Ectodermal cell (in vitro differentiated cells): ENCODE results near the gene OGDH.
"Not testable (repeated sequence)": the region's sequence is repeated elsewhere in the genome, so short reads cannot be mapped to it uniquely, and the experiment has no call there.

Experiments
- H3K27ac ChIP-seq: 2 replicates; pipeline ENCODE4 v1.7.0; 2013; ENCODE audit warnings: mild to moderate bottlenecking, low read depth, low read length; ENCODE audit not compliant: insufficient read depth, poor library complexity, severe bottlenecking
- H3K27me3 ChIP-seq: 2 replicates; pipeline ENCODE4 v1.7.0; 2013; ENCODE audit warnings: mild to moderate bottlenecking, low read length; ENCODE audit not compliant: insufficient read depth, control insufficient read depth, poor library complexity, severe bottlenecking
- H3K36me3 ChIP-seq: one replicate; pipeline ENCODE4 v1.7.0; 2013; ENCODE audit warnings: low read length; ENCODE audit not compliant: control insufficient read depth, insufficient read depth
- H3K4me1 ChIP-seq: one replicate; pipeline ENCODE4 v1.7.0; 2013; ENCODE audit warnings: low read length; ENCODE audit not compliant: control insufficient read depth, insufficient read depth
- H3K4me3 ChIP-seq: 2 replicates; pipeline ENCODE4 v1.7.0; 2013; ENCODE audit warnings: low read depth, low read length, control low read depth; ENCODE audit not compliant: insufficient read depth
- H3K9me3 ChIP-seq: 2 replicates; pipeline ENCODE4 v1.7.0; 2013; ENCODE audit warnings: mild to moderate bottlenecking, low read length, moderate library complexity; ENCODE audit not compliant: control insufficient read depth
- WGBS, 2 experiments: methylation state at CpG; one replicate each; pipeline ENCODE4 v1.1.7; 2013; ENCODE audit warnings: missing lambda C conversion rate in 2 of 2; 5-methylcytosine and 5-hydroxymethylcytosine counted together

The OGDH gene

DNA sequence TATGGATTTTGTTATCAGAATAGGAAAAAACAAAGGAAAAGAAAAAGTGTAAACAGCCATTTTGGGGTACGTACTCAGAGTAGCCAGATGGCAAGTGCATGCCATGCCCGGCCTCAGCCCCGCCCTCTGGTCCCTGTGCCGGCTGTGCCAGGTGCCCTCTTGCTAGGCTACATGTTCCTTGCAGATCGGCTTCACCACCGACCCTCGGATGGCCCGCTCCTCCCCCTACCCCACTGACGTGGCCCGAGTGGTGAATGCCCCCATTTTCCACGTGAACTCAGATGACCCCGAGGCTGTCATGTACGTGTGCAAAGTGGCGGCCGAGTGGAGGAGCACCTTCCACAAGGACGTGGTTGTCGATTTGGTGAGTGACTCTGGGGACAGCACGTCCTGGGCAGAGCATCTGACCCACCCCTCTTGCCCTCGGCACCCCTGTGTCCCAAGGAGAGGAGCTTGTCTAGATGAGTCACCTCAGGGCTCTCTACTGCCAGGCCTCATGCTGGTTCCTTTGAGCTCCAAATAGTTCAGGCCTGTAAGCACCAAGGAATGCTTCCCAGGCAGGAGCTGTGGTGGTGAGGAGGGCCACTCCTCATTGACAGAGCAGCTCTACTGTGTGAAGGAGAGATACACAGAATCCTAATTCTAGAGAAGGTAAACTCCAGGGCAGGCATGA, 87.3 kb downstream of the OGDH start:
- 94 to 95% methylated on average over 19 of the region's 19 CpGs for WGBS, 2 experiments
- H3K27me3 ChIP-seq: no peaks in the 10 kb centered on the region
- H3K9me3 ChIP-seq: no peaks in the 10 kb centered on the region
- H3K36me3 ChIP-seq: peaks cover 41% of the 10 kb centered on the region
- H3K4me1 ChIP-seq: no peaks in the 10 kb centered on the region
- no peak overlapping the region for H3K4me3 ChIP-seq
- H3K27ac ChIP-seq: no peak overlapping the region

- H3K27ac ChIP-seq: no peak overlapping the region
- no peaks in the 10 kb centered on the region for H3K27me3 ChIP-seq
- 95 to 96% methylated on average over 14 of the region's 14 CpGs for WGBS, 2 experiments
- no peak overlapping the region for H3K4me3 ChIP-seq
- H3K4me1 ChIP-seq: no peaks in the 10 kb centered on the region
- H3K9me3 ChIP-seq: no peaks in the 10 kb centered on the region
- peaks cover 45% of the 10 kb centered on the region for H3K36me3 ChIP-seq
Observed at GRCh38 chr7:44694326-44694725, 87.9 kb downstream of the OGDH start.

DNA sequence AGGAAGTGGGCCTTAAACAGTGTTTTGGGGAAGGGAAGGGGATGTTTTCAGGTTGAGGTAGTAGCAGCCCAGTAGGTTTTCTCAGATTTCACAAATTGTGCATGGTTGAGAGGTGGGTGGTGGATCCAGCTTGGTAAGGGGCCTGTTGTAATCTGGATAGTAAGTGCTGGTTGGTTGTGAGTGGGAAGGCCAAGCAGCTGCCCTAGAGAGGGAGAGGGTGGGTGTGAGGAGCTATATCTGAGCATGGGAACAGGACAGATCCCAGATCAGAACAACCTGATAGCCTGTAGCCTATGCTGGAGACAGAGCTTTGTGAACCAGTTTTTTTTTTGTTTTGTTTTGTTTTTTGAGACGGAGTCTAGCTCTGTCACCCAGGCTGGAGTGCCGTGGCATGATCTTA, 88.3 kb downstream of the OGDH start:
- Histone ChIP-seq H3K27ac (no peak overlapping the region), H3K4me3 (no peak overlapping the region), H3K27me3 (no peaks in the 10 kb centered on the region), H3K9me3 (no peaks in the 10 kb centered on the region), H3K4me1 (no peaks in the 10 kb centered on the region), H3K36me3 (peaks cover 47% of the 10 kb centered on the region)
- 91 to 92% methylated on average over 2 of the region's 2 CpGs for WGBS, 2 experiments

GRCh38 chr7:44695756-44696155, 89.3 kb downstream of the OGDH start:
- Histone ChIP-seq H3K4me1 (no peaks in the 10 kb centered on the region), H3K27me3 (no peaks in the 10 kb centered on the region), H3K9me3 (no peaks in the 10 kb centered on the region), H3K4me3 (no peak overlapping the region), H3K27ac (no peak overlapping the region), H3K36me3 (peaks cover 47% of the 10 kb centered on the region)
- WGBS, 2 experiments: 95 to 96% methylated on average over 5 of the region's 5 CpGs

GRCh38 chr7:44696728-44697127, 90.3 kb downstream of the OGDH start:
- WGBS, 2 experiments: 97% methylated on average over 15 of the region's 15 CpGs
- H3K36me3 ChIP-seq: peaks cover 47% of the 10 kb centered on the region

DNA sequence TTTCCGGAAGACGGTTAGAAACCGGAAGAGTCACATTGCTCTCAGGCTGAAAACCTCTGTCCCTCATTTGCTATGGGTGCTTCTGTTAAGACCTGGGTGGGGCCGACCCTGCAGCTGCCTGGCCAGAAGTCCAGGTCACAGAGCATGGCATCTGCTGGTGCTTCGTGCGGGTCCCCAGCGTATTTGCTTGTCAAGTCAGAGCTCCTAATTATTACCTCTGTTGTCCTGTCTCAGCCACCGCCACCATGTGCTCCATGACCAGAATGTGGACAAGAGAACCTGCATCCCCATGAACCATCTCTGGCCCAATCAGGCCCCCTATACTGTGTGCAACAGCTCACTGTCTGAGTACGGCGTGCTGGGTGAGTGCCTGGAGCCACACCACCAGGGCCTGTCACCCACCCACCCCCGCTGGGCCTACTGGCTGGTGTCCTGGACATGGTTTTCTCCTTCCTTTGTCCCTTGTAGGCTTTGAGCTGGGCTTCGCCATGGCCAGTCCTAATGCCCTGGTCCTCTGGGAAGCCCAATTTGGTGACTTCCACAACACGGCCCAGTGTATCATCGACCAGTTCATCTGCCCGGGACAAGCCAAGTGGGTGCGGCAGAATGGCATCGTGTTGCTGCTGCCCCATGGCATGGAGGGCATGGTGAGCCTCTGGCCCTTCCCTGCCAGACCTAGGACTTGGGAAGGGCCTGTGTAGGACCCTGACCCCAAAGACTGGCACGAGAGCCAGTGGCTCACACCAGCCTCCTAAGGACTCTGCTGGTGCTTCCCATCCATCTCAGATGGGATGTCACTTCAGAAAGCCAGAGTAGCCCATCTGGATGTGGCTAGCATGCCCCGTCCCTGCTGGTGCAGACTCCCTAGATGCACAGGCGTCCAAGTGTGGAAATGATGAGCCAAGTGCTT, 91.0 kb downstream of the OGDH start:
- Histone ChIP-seq H3K36me3 (peaks cover 47% of the 10 kb centered on the region), H3K4me1 (no peaks in the 10 kb centered on the region), H3K4me3 (no peak overlapping the region), H3K9me3 (no peaks in the 10 kb centered on the region), H3K27me3 (no peaks in the 10 kb centered on the region), H3K27ac (no peak overlapping the region)
- 95 to 96% methylated on average over 20 of the region's 20 CpGs for WGBS, 2 experiments

More at GRCh38 chr7:44696728-44697127, 90.3 kb downstream of the OGDH start:
- no peak overlapping the region for H3K27ac ChIP-seq
- no peaks in the 10 kb centered on the region for H3K4me1 ChIP-seq
- no peaks in the 10 kb centered on the region for H3K9me3 ChIP-seq
- no peaks in the 10 kb centered on the region for H3K27me3 ChIP-seq
- no peak overlapping the region for H3K4me3 ChIP-seq

GRCh38 chr7:44698046-44698580, 91.7 kb downstream of the OGDH start:
- Histone ChIP-seq H3K36me3 (peaks cover 47% of the 10 kb centered on the region), H3K27ac (no peak overlapping the region), H3K4me3 (no peak overlapping the region), H3K4me1 (no peaks in the 10 kb centered on the region), H3K9me3 (no peaks in the 10 kb centered on the region), H3K27me3 (no peaks in the 10 kb centered on the region)
- WGBS, 2 experiments: 96% methylated on average over 13 of the region's 13 CpGs

DNA sequence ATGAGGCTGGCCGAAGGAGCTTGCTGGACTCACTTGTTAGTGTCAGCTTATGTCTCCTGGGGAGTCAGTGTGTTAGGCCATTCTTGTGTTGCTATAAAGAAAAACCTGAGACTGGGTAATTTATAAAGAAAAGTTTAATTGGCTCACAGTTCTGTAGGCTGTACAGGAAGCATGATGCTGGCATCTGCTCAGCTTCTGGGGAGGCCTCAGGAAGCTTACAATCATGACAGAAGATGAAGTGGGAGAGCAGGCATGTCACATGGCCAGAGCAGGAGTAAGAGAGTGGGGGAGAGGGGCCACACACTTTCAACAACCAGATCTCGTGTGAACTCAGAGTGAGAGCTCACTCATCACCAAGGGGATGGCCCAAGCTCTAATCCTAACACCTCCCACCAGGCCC, 93.2 kb downstream of the OGDH start:
- not testable (repeated sequence) for H3K4me3 ChIP-seq, H3K9me3 ChIP-seq, H3K27ac ChIP-seq, H3K4me1 ChIP-seq, H3K27me3 ChIP-seq
- WGBS, 2 experiments: 83 to 92% methylated on average over 2 of the region's 2 CpGs
- H3K36me3 ChIP-seq: peaks cover 37% of the 10 kb centered on the region

DNA sequence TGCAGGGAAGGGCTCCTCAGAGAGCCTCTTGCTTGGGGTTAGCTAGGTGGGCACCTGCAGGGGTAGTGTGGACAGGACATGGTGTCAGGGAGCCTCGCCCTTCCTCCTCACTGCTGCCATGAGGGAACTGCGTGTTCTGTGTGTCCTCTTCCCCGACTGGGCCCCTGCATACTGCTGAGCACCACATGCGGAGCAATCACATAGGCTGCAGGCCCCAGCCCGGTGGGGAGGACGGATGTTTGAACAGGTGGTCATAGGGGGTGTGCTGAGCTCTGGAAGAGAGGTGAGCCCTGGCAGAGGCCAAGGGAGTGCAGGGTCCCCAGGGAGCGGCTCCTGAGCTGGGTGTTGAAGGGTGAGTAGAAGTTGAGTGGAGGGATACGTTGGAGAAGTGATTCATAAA, 93.9 kb downstream of the OGDH start:
- 93 to 94% methylated on average over 8 of the region's 8 CpGs for WGBS, 2 experiments
- no peak overlapping the region for H3K4me3 ChIP-seq
- H3K27ac ChIP-seq: no peak overlapping the region
- H3K27me3 ChIP-seq: no peaks in the 10 kb centered on the region
- H3K36me3 ChIP-seq: peaks cover 36% of the 10 kb centered on the region
- H3K4me1 ChIP-seq: no peaks in the 10 kb centered on the region
- H3K9me3 ChIP-seq: no peaks in the 10 kb centered on the region

DNA sequence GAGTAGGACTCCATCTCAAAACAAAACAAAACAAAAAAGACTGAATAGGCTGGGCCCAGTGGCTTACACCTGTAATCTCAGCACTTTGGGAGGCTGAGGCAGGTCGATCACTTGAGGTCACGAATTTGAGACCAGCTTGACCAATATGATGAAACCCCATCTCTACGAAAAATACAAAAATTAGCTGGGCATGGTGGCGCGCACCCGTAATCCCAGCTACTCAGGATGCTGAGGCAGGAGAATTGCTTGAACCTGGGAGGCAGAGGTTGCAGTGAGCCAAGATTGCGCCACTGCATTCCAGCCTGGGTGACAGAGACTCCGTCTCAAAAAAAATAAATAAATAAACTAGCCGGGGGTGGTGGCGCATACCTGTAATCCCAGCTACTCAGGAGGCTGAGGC, 97.0 kb downstream of the OGDH start:
- not testable (repeated sequence) for H3K4me1 ChIP-seq, H3K27me3 ChIP-seq, H3K27ac ChIP-seq, H3K4me3 ChIP-seq, H3K9me3 ChIP-seq
- WGBS, 2 experiments: 94 to 96% methylated on average over 10 of the region's 10 CpGs
- H3K36me3 ChIP-seq: peaks cover 21% of the 10 kb centered on the region
